GM18858 (cell line): ENCODE measurements around the gene SHLD1.
"Not testable (repeated sequence)": the region's sequence is repeated elsewhere in the genome, so short reads cannot be mapped to it uniquely, and the experiment has no call there.

ENCODE experiments used
- ATAC-seq: cut with Tn5 transposase; IDR thresholded peaks from one replicate; pipeline ENCODE4 v1.9.1; 2021; ENCODE audit not compliant: unreplicated experiment

SHLD1 gene

DNA sequence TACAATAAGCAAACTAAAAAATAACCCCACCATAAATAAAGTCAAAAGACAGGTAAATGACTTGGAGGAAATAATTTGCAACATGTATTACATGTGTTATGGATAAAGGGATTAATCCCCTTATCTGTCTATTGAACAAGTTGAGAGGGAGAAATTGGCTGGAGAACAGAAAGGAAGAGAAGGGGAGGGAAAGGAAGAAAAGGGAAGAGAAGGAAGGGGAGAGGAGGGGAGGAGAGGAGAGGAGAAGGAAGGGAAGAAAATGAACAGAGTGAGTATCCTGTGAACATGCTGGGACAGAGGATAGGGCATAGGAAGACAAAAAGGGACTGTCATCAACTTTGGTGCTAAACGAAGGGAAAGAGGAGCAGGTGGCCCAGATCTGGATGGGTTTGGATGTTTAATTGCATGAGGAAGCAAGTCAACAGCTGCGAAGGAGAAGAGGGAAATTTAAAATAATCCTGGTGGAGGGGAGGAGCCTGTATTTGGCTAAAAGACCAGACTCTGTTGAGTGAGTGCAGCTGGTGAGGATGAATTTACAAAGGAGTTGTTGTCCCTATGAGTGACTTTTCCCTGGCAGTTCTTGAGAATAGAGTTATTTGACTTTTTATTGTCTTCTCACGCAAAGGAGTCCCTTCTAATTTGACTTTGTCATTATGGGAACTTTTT lies 14.2 kb upstream of the SHLD1 start:
- ATAC-seq: no peak

DNA sequence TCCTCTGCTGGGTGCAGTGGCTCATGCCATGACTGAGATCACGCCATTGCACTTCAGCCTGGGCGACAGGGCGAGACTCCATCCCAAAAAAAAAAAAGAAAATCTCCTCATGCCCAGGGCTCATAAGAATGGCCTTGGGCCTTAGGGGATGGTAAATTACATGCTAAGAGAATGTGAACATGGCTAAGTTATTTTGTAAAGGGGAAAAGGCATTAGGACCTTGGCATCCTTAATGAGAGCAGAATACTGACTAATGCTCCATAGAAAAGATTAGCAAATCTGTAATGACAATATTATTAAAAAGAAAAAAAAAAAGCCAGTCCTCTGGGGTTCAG lies 12.6 kb upstream of the SHLD1 start:
- no peak for ATAC-seq

DNA sequence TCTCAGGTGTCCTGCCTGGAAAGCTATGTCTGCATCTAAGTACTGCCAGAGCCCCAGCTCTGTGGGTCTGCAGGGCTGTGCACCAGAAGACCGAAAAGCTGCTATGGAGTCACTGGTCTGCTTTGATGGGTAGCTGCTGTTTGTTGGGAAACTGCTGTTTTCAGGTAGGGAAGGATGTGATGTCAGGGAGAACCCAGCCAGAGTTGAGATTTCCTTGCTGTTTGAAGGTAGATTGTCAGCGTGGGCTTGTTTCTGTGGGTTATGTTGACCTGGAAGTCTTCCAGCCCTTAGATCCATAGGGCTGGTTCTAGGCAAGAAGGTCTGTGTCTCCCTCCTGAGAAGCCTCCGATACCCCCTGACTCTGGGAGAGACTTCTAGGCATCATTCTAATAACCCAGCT lies 12.2 kb upstream of the SHLD1 start:
- no peak for ATAC-seq

DNA sequence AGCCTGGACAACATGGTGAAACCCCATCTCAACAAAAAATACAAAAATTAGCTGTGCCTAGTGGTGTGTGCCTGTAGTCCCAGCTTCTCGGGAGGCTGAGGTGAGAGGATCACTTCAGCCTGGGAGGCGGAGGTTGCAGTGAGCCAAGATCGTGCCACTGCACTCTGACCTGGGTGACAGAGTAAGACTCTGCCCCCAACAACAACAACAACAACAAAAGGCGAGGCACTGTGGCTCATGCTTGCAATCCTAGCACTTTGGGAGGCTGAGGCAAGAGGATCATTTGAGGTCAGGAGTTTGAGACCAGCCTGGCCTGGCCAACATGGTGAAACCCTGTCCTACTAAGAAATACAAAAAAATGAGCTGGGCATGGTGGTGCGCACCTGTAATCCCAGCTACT lies 9.6 kb upstream of the SHLD1 start:
- ATAC-seq: not testable (repeated sequence)

DNA sequence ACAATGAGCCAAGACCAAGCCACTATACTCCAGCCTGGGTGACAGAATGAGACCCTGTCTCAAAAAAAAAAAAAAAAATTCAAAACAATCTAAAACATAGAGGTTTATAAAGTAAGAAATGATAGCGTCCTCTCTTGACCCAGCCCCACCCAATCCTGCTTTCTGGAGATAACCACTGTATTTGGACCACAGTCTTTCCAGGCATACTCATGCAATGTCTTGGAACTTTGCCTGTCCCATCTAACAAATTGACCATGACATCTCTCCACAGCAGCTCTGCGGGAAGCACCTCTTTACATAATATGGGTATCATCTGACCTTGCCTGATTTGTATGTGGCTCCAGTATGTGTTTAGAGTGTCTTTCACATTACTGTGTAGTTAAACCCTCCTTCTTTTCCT lies 9.1 kb upstream of the SHLD1 start:
- no peak for ATAC-seq

DNA sequence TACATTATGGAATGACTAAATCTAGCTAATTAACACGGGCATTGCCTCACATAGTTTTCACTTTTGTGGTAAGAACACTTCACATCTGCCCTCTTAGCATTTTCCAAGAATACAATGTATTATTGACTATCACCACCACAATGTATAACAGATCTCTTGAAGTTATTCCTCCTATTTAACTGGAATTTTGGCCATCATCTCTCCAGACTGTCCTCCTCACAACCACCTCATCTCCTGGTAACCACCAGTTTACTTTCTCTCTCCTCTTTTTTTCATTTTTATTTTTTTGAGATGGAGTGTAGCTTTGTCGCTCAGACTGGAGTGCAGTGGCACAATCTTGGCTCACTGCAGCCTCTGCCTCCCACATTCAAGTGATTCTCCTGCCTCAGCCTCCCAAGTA lies 8.2 kb upstream of the SHLD1 start:
- no peak for ATAC-seq

DNA sequence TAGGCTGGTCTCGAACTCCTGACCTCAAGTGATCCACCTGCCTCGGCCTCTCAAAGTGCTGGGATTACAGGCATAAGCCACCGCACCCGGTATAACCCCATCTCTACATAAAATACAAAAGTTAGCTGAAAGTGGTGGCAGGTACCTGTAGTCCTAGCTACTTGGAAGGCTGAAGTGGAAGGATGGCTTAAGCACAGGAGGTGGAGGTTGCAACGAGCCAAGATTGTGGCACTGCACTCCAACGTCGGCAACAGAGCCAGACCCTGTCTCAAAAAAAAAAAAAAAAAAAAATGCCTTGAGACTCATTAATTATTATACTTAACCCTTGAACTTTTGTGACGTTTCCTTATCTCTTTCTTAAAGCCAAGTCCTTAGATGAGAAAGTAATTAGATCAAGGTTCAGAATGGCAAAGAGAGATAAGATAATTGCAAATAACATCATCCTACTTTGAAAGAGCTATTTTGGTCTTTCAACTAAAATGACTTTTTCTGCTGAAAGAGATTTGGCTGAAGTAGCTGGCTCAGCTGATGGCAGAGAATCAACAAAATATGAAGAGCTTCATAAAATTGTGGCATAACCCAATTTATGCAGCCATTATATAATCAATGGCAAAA lies 4.7 kb upstream of the SHLD1 start:
- ATAC-seq: no peak

DNA sequence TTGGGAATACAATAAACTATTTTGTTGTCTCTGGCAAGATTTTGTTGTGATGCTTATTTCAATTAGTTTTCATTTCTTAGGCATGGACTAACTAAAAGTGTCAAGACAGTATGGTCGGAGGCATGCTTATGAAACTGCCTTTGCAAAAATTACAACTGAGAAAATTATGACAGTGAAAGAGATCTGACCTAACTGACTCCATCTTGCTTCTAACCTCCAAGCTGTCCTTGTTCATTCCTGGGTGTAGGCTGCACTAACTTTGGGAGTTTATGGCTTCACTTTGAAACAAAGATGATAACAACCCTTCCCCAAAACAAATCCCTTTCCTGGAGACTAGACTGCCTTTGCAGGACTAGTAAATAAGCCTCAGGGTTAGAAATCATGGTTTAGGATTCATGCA lies 4.1 kb upstream of the SHLD1 start:
- ATAC-seq: no peak

DNA sequence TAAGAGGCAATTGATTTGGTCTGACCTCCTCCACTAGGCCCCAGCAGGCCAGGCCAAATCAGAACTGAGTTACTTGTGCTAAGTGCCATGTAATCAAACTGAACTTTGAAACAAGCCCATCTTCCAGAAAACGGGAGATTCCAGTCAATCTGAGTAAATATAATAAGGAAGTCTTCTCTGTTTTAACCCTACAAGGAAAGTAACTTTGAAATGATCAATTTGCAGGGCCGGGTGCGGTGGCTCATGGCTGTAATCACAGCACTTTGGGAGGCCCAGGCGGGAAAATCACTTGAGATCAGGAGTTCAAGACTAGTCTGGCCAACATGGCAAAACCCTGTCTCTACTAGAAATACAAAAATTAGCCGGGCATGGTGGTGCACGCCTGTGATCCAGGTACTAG lies 2.0 kb upstream of the SHLD1 start:
- ATAC-seq: no peak

DNA sequence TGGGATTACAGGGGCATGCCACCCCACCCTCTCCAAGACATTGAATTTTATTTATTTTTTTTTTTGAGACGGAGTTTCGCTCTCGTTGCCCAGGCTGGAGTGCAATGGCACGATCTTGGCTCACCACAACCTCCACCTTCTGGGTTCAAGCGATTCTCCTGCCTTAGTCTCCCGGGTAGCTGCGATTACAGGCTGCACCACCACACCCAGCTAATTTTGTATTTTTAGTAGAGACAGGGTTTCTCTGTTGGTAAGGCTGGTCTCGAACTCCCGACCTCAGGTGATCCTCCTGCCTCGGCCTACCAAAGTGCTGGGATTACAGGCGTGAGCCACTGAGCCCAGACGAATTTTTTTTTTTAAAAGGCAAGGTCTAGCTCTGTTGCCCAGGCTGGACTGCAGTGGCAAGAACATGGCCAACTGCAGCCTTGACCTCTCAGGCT lies 669 bp upstream of the SHLD1 start:
- not testable (repeated sequence) for ATAC-seq

DNA sequence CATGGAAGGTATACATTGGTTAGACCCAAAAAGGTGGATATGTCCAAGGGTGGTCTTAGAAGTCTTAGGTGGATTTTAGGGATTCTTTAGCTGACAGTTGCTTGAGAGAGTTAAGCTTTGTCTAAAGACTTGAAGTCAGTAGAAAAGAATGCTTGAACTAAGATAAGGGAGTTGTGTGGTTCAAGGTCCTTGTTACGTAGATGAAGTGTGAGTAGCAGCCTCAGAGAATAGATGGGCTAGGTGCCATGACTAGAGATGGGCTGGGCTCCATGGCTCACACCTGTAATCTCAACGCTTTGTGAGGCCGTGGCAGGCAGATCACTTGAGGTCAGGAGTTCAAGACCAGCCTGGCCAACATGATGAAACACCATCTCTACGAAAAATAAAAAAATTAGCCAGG lies 1.7 kb downstream of the SHLD1 start:
- no peak for ATAC-seq

DNA sequence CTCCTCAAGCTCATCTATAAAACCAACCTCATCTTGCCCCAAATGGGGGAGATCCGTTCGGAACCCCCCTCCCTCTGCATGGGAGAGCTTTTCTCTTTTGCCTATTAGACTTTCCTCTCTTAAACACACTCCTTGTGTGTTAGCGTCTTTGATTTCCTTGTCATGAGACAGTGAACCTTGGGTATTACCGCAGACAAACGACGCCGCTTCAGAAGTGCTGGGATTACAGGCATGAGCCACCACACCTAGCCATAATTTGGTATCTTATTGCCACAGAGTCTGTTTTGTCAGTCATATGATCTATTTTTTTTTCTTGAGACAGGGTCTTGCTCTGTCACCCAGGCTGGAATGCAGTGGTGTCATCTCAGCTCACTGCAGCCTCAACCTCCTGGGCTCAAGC lies 3.6 kb downstream of the SHLD1 start:
- no peak for ATAC-seq

DNA sequence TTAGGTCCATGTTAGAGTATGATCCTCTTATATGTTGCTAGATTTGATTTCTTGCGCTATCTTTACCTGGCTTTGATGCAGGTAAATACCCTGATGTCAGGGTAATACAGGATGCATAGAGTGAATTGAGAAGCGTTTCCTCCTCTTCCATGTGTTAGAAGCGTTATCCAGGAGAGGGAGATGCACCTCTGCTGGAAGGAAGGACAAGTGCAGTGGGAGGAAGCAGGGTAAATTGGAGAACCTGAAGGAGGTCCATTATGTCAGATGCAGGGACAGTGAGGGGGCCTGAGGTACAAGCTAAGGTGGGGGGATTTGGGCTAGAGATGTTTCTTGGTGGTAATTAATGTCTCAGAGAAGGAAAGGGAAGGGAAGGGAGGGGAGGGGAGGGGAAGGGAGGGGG lies 7.7 kb downstream of the SHLD1 start:
- ATAC-seq: no peak

DNA sequence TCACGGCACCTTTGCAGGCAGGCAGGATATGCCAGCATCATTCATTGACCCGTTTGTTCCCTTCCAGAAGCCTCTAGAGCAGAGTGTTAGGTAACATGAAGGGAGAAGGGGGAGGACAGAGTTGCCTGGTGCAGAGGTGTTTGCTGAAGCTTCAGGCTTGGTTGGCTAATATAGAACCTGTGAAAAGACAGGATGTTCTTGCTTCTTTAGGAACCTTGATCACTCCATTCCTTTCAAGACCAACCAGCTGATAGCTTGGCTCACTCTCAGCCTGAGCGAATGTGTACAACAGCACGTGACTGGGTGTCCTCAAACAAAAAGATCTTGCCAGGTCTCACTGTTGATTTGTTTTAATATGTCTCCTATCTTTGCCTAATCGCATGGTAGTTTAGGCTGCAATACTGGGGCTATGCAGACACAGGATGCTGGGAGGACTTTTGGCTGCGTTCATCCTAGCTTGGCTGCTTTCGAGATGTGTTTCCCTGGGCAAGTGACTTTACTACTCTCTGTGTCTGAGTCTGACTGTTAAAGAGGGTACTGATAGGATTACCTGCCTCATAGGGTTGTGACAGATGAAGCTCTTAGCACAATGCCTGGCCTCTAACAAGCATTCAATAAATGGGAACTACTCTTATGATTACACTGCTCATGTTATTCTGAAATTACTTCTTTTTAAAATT lies 16.0 kb downstream of the SHLD1 start:
- no peak for ATAC-seq

DNA sequence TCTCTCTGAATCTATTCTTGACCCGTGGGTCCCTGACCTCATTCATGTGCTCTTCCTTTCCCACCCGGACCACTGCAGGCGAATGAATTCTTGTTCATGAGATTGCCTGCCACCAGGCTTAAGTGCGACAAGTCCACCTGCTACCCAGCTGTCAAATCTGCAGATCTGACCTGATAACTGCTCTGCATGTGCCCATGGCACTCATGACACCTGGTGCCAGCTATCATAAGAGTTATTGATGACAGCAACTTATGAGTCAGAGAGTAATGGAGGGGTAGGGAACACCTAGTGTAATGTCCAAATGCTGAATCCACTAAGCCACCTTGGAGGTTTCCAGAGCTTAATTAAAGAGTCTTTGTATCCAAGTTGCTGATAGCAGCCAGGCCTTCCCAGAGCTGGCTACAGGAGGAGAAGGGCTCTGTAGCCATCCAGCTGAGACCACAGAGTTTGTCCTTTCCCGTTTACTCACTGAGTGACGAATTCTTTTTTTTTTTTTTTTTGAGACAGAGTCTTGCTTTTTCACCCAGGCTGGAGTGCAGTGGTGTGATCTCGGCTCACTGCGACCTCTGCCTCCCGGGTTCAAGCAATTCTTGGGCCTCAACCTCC lies 17.4 kb downstream of the SHLD1 start:
- ATAC-seq: no peak

DNA sequence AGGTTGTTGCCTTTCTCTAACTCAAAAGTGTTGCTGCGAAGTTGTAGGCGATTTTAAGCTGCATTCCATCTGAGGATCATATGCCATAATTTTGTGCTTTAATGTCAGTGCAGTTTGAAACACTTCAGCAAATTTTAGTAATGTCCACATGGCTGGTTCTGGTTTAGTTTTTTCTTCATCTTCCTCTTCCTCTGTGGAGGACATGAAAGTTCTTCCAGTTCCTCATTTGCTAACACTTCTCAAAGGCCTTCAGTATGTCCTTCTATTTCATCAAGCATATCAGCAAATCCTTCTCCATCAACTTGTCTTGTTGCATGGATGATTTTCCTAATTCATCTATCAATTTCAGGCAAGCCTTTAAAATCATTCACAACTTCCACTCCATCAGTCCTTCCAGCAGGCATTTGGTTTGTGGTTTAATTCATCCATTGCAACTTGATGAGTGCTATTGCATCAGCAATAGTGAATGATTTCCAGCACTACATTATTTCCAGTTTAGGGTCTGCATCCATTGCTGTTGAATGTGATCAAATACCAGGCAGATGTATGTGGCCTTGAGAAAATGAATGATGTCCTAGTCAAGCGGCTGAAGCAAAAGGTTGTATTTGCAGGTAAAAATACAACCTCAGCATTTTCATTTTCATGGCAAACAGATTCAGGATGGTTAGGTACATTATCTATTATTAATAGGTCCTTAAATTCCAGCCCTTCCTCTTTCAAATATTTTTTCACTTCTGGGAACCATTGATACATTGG lies 20.2 kb downstream of the SHLD1 start:
- ATAC-seq: no peak

DNA sequence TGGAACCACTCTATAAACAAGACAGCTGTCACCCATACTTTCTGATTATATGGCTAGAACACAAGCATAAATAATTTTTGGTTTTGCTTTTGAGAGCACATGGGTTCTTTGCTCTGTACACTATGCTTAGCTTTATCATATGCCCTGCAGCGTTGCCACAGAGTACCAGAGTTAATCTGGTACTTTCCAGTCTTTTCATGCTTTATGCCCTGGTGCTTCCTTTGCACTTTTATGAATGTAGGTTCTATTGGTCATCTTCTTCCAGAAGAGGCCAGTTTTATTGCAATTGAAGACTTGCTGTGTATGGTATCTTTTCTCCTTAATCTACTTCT lies 20.8 kb downstream of the SHLD1 start:
- peak; percentile 54 for ATAC-seq

DNA sequence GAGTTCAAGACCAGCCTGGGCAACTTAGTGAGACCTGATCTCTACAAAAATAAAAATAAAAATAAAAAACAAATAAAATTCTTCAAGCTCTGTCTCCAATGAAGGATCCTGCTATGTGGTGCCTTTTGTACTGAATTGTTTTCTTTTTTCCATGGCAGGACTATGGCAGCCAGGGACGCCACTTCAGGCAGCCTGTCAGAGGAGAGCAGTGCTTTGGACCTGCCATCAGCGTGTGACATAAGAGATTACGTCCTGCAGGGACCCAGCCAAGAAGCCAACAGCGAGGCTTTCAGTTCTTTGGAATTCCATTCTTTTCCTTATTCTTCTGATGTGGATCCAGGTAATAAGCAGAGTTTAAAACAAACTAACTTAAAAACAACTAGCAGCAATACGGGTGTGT lies 22.5 kb downstream of the SHLD1 start:
- no peak for ATAC-seq

DNA sequence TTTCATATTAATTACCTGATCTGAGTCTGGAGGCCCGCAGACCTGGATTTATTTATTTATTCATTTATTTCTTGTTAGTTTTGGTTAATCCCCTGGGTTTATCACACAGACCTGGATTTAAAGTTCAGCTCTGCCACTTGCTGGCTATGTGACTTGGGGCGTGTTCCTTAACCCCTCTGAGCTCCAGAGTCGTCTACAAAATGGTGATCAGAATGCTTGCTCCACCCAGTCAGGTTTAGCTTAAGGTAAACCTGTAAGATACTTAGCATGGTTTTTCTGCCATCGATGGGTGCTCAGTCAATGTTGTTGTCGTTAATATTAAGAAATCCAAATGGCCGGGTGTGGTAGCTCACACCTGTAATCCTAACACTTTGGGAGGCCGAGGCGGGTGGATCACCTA lies 23.4 kb downstream of the SHLD1 start:
- ATAC-seq: no peak

DNA sequence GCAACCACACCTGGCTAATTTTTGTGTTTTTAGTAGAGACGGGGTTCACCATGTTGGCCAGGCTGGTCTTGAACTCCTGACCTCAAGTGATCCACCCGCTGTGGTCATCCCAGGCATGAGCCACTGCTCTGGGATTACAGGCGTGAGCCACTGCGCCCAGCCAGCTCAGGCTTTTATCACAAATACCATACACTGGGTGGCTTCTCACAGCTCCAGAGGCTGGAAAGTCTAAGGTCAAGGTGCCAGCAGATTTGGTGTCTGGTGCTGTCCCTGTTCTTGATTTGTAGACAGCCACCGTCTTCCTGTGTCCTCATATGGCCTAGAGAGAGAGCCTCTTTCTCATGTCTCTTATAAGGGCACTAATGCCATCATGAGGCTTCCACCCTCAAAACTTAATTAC lies 25.9 kb downstream of the SHLD1 start:
- no peak for ATAC-seq

DNA sequence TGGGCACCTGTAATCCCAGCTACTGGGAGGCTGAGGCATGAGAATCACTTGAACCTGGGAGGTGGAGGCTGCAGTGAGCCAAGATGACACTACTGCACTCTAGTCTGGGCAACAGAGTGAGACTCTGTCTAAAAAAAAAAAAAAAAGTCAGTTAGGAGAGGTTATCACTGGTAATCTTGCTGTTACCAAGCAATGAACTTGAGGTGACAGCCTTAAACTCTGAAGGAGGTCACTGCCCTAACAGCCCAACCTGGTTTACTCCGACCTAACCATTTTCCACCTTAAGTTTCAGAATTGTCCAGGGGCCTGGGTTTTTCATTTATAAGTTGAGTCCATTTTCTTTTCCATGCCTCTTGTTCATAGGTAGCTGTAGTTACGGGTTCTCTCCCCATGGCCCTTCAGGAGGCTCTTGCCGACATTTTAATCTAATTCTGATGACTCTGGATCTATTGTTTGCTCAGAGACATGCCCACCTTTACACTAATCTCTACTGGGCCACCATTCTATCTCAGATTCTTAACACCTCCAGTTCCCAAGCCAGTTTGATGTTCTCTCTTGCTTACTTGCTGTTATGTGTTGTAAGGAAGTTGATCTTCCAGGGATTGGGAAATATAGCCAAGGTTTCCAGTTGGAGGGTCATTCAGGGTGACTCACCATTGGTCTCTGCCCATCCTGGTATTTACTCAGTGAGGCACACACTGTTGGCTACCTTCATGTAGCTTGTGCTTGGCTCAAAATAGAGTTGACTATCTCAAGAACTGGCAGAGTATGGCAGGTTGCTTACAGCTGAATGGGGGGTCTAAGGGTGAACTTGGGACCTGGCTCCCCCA lies 29.1 kb downstream of the SHLD1 start:
- ATAC-seq: no peak
